ENCODE measurements around the gene SULT1C2. TPM values are rescaled to one million over a fixed set of nuclear protein-coding genes. Genes with fewer than 3 reads are reported as not detected.

SULT1C2 gene
- total and polyA plus RNA-seq, 2 donors (not counting 1 experiment from before 2014, with no cell fraction given) = not detected

Other genes starting within 250 kb of the SULT1C2 start
- gene SULT1C3, start 48.9 kb upstream of the SULT1C2 start, total RNA-seq = not detected in 2 replicates
- gene SULT1C3, start 48.9 kb upstream of the SULT1C2 start, polyA plus RNA-seq = not detected in 2 replicates
- gene SULT1C4, start 89.1 kb downstream of the SULT1C2 start, total RNA-seq = not detected in 2 replicates
- not detected in 2 replicates for gene SULT1C4, start 89.1 kb downstream of the SULT1C2 start, polyA plus RNA-seq
- 87.9 and 97.3 TPM in 2 replicates for gene GCC2, start 160.3 kb downstream of the SULT1C2 start, total RNA-seq
- gene GCC2, start 160.3 kb downstream of the SULT1C2 start, polyA plus RNA-seq = 12.3 and 12.5 TPM in 2 replicates
- 22.1 and 26.2 TPM in 2 replicates for gene LIMS1, start 245.6 kb downstream of the SULT1C2 start, total RNA-seq
- gene LIMS1, start 245.6 kb downstream of the SULT1C2 start, polyA plus RNA-seq = 13.6 and 14.0 TPM in 2 replicates